Stomach (tissue), 9 donors: ENCODE measurements around the gene GPR61. TPM values are rescaled to one million over a fixed set of nuclear protein-coding genes. Genes with fewer than 3 reads are reported as not detected.

Source experiments
- DNase-seq, 2 donors: peaks; one replicate each; pipeline versions ENCODE4 v3.0.0 to v3.0.0-alpha.2; 2013 to 2019
- H3K27ac ChIP-seq, 5 donors: fragments of 200-600 bp in 4 of 5; sonication (generic) in 4 of 5; one replicate each; pipeline ENCODE4 v1.5.1; 2013 to 2019; ENCODE audit warnings: mild to moderate bottlenecking in 1 of 5, moderate library complexity in 1 of 5
- H3K27me3 ChIP-seq, 3 donors: fragments of 200-600 bp; sonication (generic); one replicate each; pipeline ENCODE4 v1.5.1; 2017 to 2019; ENCODE audit warnings: mixed run types in 1 of 3
- H3K36me3 ChIP-seq, 4 donors: fragments of 200-600 bp; sonication (generic); 1 replicate in 3 of 4; 2 replicates in 1 of 4; pipeline ENCODE4 v1.5.1; 2016 to 2019
- H3K4me1 ChIP-seq, 4 donors: fragments of 200-600 bp; sonication (generic); one replicate each; pipeline ENCODE4 v1.5.1; 2016 to 2019
- H3K4me3 ChIP-seq, 4 donors: fragments of 200-600 bp; sonication (generic) in 3 of 4; one replicate each; pipeline ENCODE4 v1.5.1; 2016 to 2019; ENCODE audit warnings: mild to moderate bottlenecking in 1 of 4
- H3K9me3 ChIP-seq, 4 donors: fragments of 200-600 bp; sonication (generic); one replicate each; pipeline ENCODE4 v1.5.1; 2016 to 2019
- EP300 ChIP-seq: sonication (generic); formaldehyde crosslinking; IDR thresholded peaks from one replicate; pipeline ENCODE4 v1.6.1; 2017; ENCODE audit warnings: antibody characterized with exemption
- POLR2A ChIP-seq, 4 donors: fragments of 450-650 bp; IDR thresholded peaks; one replicate each; pipeline ENCODE4 v1.6.1; 2016; ENCODE audit warnings: antibody characterized with exemption in 4 of 4, control low read depth in 2 of 4, mild to moderate bottlenecking in 1 of 4, moderate library complexity in 1 of 4
- POLR2AphosphoS5 ChIP-seq, 3 donors: sonication (generic); formaldehyde crosslinking; IDR thresholded peaks; one replicate each; pipeline ENCODE4 v1.6.1; 2016; ENCODE audit warnings: antibody characterized with exemption in 3 of 3
- WGBS, 5 donors: extraction: QIAGEN DNeasy Blood & Tissue Kit in 3 of 5; methylation state at CpG; one replicate each; pipeline versions ENCODE4 v1.1.5 to v1.1.7; 2013 to 2018; 5-methylcytosine and 5-hydroxymethylcytosine counted together
- intact Hi-C: fragments of 100-400 bp; cut with DNase I; formaldehyde crosslinking; loops from one replicate; pipeline ENCODE4 v1.15.1; 2023; ENCODE audit warnings: low total_unique reads
- polyA plus RNA-seq, 3 donors: library from polyadenylated mRNA; stranded (reverse); fragments of 200-250 nt; gene quantifications; one replicate each; pipeline ENCODE4 v1.2.3, GENCODE V29; 2013
- small RNA-seq, 4 donors: library from RNA; depleted of rRNA; stranded (forward); fragments of <200 nt; gene quantifications; one replicate each; pipeline ENCODE3, GENCODE V24; 2016
- total RNA-seq, 5 donors: library from RNA; depleted of rRNA; stranded (reverse); fragments of >200 nt; gene quantifications; one replicate each; pipeline versions ENCODE4 v1.1.0 to v1.2.3, GENCODE V29; 2014 to 2016
- TF ChIP-seq, protein P1 (sequence below), 7 experiments: fragments of 450-650 bp in 4 of 7; fragments of 200-600 bp in 3 of 7; sonication (generic) in 3 of 7; IDR thresholded peaks; one replicate each; pipeline ENCODE4 v1.5.1; 2016 to 2019; ENCODE audit warnings: antibody characterized with exemption in 7 of 7, control low read depth in 2 of 7, mild to moderate bottlenecking in 1 of 7
- donor health status: healthy with polysubstance abuse.
- donor health status: Bipolar disorder and iron deficiency.
- donor health status: healthy.

Gene GPR61
- total and polyA plus RNA-seq, 8 donors: 0.12 TPM; not detected in 7

- TF ChIP-seq EP300 (no peak), POLR2A (IDR thresholded peaks at IDR 0.05) (no peak), POLR2AphosphoS5 (IDR thresholded peaks at IDR 0.05) (no peak)
- TF ChIP-seq, protein P1, sequence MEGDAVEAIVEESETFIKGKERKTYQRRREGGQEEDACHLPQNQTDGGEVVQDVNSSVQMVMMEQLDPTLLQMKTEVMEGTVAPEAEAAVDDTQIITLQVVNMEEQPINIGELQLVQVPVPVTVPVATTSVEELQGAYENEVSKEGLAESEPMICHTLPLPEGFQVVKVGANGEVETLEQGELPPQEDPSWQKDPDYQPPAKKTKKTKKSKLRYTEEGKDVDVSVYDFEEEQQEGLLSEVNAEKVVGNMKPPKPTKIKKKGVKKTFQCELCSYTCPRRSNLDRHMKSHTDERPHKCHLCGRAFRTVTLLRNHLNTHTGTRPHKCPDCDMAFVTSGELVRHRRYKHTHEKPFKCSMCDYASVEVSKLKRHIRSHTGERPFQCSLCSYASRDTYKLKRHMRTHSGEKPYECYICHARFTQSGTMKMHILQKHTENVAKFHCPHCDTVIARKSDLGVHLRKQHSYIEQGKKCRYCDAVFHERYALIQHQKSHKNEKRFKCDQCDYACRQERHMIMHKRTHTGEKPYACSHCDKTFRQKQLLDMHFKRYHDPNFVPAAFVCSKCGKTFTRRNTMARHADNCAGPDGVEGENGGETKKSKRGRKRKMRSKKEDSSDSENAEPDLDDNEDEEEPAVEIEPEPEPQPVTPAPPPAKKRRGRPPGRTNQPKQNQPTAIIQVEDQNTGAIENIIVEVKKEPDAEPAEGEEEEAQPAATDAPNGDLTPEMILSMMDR (IDR thresholded peaks at IDR 0.05): no peak
- H3K4me3 ChIP-seq: no peak overlapping the region
- no peak overlapping the region for H3K27ac ChIP-seq
- H3K36me3 ChIP-seq: peaks cover 16 to 100% (median 95%) of the 10 kb centered on the region in 4 donors
- DNase-seq: no peak
- H3K4me1 ChIP-seq: peaks cover 0 to 6% (median 0%) of the 10 kb centered on the region in 4 donors
- H3K9me3 ChIP-seq: no peaks in the 10 kb centered on the region
- intact Hi-C loops: no loop called here
- H3K27me3 ChIP-seq: no peaks in the 10 kb centered on the region
These were observed 50.0 kb downstream of the GPR61 start for GRCh38 chr1:109589679-109590078.

DNA sequence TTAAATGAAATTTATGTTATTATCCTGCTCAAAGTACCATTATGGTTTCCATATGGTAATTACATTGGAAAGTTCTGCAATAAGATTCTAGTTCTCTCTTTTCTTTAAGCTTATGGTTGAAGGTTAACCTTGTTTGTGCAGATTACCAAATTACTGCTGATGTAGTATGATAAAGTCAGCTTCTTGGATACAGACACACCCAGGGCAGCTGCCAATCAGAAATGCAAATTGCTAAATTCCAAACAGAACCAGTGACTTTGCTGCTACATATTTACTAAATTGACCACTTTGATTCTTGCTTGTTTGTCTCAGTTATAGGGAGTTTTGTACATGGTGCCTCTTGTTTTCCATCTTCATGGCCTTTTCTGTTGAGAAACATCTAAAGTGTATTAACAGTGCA, 53.2 kb downstream of the GPR61 start:
- Histone ChIP-seq H3K27me3 (no peaks in the 10 kb centered on the region), H3K9me3 (no peaks in the 10 kb centered on the region), H3K4me3 (no peak overlapping the region), H3K27ac (no peak overlapping the region), H3K4me1 (peaks cover 0 to 6% (median 0%) of the 10 kb centered on the region in 4 donors), H3K36me3 (peaks cover 10 to 92% (median 75%) of the 10 kb centered on the region in 4 donors)
- TF ChIP-seq EP300 (no peak), POLR2A (IDR thresholded peaks at IDR 0.05) (no peak), POLR2AphosphoS5 (IDR thresholded peaks at IDR 0.05) (no peak)
- TF ChIP-seq, protein P1 (IDR thresholded peaks at IDR 0.05): no peak
- no peak for DNase-seq
- intact Hi-C loops: no loop called here

DNA sequence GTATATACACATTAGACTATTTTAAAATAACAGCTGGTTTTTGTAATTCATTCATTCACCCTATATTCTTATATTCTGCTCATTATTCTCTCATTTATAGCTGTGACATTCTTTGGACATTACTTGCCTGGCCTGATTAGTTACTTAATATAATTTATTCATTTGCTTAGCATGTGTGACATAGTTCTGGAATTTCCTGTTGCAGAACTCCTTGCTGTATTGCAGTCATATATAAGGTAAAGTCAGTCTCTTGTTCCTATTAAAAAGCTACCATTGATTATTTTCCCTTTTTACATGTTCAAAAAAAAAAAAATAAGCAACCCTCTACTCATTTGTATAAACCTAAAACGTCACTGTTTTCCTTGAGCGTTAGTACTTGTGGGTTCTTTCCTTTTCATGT, 55.9 kb downstream of the GPR61 start:
- Histone ChIP-seq H3K4me1 (no peaks in the 10 kb centered on the region), H3K27ac (no peak overlapping the region), H3K4me3 (no peak overlapping the region), H3K9me3 (no peaks in the 10 kb centered on the region), H3K27me3 (no peaks in the 10 kb centered on the region), H3K36me3 (peaks cover 7 to 74% (median 58%) of the 10 kb centered on the region in 4 donors)
- TF ChIP-seq EP300 (no peak), POLR2AphosphoS5 (IDR thresholded peaks at IDR 0.05) (no peak), POLR2A (IDR thresholded peaks at IDR 0.05) (no peak)
- TF ChIP-seq, protein P1 (IDR thresholded peaks at IDR 0.05): no peak
- 86 to 94% (median 92%) methylated on average over 2 of the region's 2 CpGs for WGBS, 5 donors
- no peak for DNase-seq
- intact Hi-C loops: no loop called here

Small RNAs within 50 kb of the gene (small RNA-seq; reads per million reads assigned to genes)
- gene RNU6V: 0 reads per million in 4 donors

Other genes starting within 250 kb of the GPR61 start
- gene MYBPHL, start 232.9 kb upstream of the GPR61 start, total RNA-seq: not detected
- gene MYBPHL, start 232.9 kb upstream of the GPR61 start, polyA plus RNA-seq: under 1 TPM in 1 of 3 donors, not detected in 2; 0.45 TPM
- gene SORT1, start 142.0 kb upstream of the GPR61 start, total RNA-seq: 100 to 1,000 TPM in 1 of 5 donors, 10 to 100 TPM in 4; 35.3 to 481 (median 48.1) TPM
- 10 to 100 TPM in 2 of 3 donors, 1 to 10 TPM in 1; 4.6 to 12.6 (median 10.5) TPM for gene SORT1, start 142.0 kb upstream of the GPR61 start, polyA plus RNA-seq
- 10 to 100 TPM in 3 of 5 donors, 1 to 10 TPM in 2; 5.3 to 39.3 (median 11.3) TPM for gene PSMA5, start 113.4 kb upstream of the GPR61 start, total RNA-seq
- gene PSMA5, start 113.4 kb upstream of the GPR61 start, polyA plus RNA-seq: 10 to 100 TPM; 44.7 to 84.2 (median 50.6) TPM
- gene SYPL2, start 73.3 kb upstream of the GPR61 start, total RNA-seq: under 1 TPM in 2 of 5 donors, not detected in 3; 0.45 to 0.58 TPM
- gene SYPL2, start 73.3 kb upstream of the GPR61 start, polyA plus RNA-seq: 1 to 10 TPM in 1 of 3 donors, under 1 TPM in 2; 0.50 to 1.0 (median 0.61) TPM
- gene ATXN7L2, start 56.0 kb upstream of the GPR61 start, total RNA-seq: 1 to 10 TPM in 3 of 5 donors, under 1 TPM in 1, not detected in 1; 0.29 to 5.1 (median 2.6) TPM
- 1 to 10 TPM in 2 of 3 donors, under 1 TPM in 1; 0.76 to 6.3 (median 5.2) TPM for gene ATXN7L2, start 56.0 kb upstream of the GPR61 start, polyA plus RNA-seq
- 1 to 10 TPM; 1.8 to 6.4 (median 2.3) TPM for gene CYB561D1, start 45.8 kb upstream of the GPR61 start, total RNA-seq
- 1 to 10 TPM; 1.8 to 4.4 (median 4.1) TPM for gene CYB561D1, start 45.8 kb upstream of the GPR61 start, polyA plus RNA-seq
- gene AMIGO1, start 30.1 kb upstream of the GPR61 start, total RNA-seq: 10 to 100 TPM in 1 of 5 donors, 1 to 10 TPM in 4; 1.7 to 25.7 (median 3.5) TPM
- 1 to 10 TPM; 1.3 to 1.8 (median 1.7) TPM for gene AMIGO1, start 30.1 kb upstream of the GPR61 start, polyA plus RNA-seq
- 10 to 100 TPM in 1 of 5 donors, 1 to 10 TPM in 3, under 1 TPM in 1; 0.58 to 12.7 (median 3.2) TPM for gene GNAI3, start 8.7 kb downstream of the GPR61 start, total RNA-seq
- gene GNAI3, start 8.7 kb downstream of the GPR61 start, polyA plus RNA-seq: 1 to 10 TPM; 2.6 to 3.1 (median 2.7) TPM
- gene GNAT2, start 79.7 kb downstream of the GPR61 start, total RNA-seq: not detected
- gene GNAT2, start 79.7 kb downstream of the GPR61 start, polyA plus RNA-seq: under 1 TPM in 1 of 3 donors, not detected in 2; 0.43 TPM
- 100 to 1,000 TPM in 3 of 5 donors, 10 to 100 TPM in 2; 69.4 to 364 (median 212) TPM for gene AMPD2, start 80.0 kb downstream of the GPR61 start, total RNA-seq
- gene AMPD2, start 80.0 kb downstream of the GPR61 start, polyA plus RNA-seq: 10 to 100 TPM; 16.1 to 22.5 (median 18.9) TPM
- gene GSTM4, start 116.2 kb downstream of the GPR61 start, total RNA-seq: 10 to 100 TPM in 4 of 5 donors, 1 to 10 TPM in 1; 7.5 to 63.6 (median 22.3) TPM
- gene GSTM4, start 116.2 kb downstream of the GPR61 start, polyA plus RNA-seq: 10 to 100 TPM; 23.6 to 32.6 (median 24.7) TPM
- 100 to 1,000 TPM in 3 of 5 donors, 10 to 100 TPM in 2; 22.3 to 219 (median 126) TPM for gene GSTM2, start 128.2 kb downstream of the GPR61 start, total RNA-seq
- gene GSTM2, start 128.2 kb downstream of the GPR61 start, polyA plus RNA-seq: 100 to 1,000 TPM; 102 to 149 (median 122) TPM
- 10 to 100 TPM in 1 of 5 donors, 1 to 10 TPM in 2, not detected in 2; 2.6 to 69.4 (median 5.4) TPM for gene GSTM1, start 147.9 kb downstream of the GPR61 start, total RNA-seq
- gene GSTM1, start 147.9 kb downstream of the GPR61 start, polyA plus RNA-seq: 10 to 100 TPM in 2 of 3 donors, under 1 TPM in 1; 0.23 to 99.7 (median 86.4) TPM
- gene GSTM5, start 172.4 kb downstream of the GPR61 start, total RNA-seq: 10 to 100 TPM in 2 of 5 donors, 1 to 10 TPM in 1, not detected in 2; 1.4 to 35.6 (median 18.5) TPM
- 10 to 100 TPM in 2 of 3 donors, 1 to 10 TPM in 1; 3.6 to 22.0 (median 14.9) TPM for gene GSTM5, start 172.4 kb downstream of the GPR61 start, polyA plus RNA-seq
- 100 to 1,000 TPM in 2 of 5 donors, 10 to 100 TPM in 3; 32.2 to 213 (median 84.6) TPM for gene GSTM3, start 201.2 kb downstream of the GPR61 start, total RNA-seq
- 100 to 1,000 TPM in 2 of 3 donors, 10 to 100 TPM in 1; 83.8 to 350 (median 194) TPM for gene GSTM3, start 201.2 kb downstream of the GPR61 start, polyA plus RNA-seq
- 100 to 1,000 TPM in 2 of 5 donors, 10 to 100 TPM in 3; 22.3 to 299 (median 85.8) TPM for gene EPS8L3, start 224.1 kb downstream of the GPR61 start, total RNA-seq
- gene EPS8L3, start 224.1 kb downstream of the GPR61 start, polyA plus RNA-seq: 10 to 100 TPM in 1 of 3 donors, 1 to 10 TPM in 2; 9.5 to 40.9 (median 9.6) TPM